Osteoblast (primary cell): Measurements from ENCODE around the gene CD274. TPM values are rescaled to one million over a fixed set of nuclear protein-coding genes. Genes with fewer than 3 reads are reported as not detected.

Source experiments
- DNase-seq: peaks from one replicate; pipeline ENCODE4 v3.0.0; 2011; ENCODE audit warnings: low spot score, mixed read lengths; ENCODE audit not compliant: insufficient read length; ENCODE audit errors: missing footprints
- H2AFZ ChIP-seq: 2 replicates; pipeline ENCODE4 v1.6.0; 2011; ENCODE audit warnings: mild to moderate bottlenecking, low read length
- H3K27ac ChIP-seq: 2 replicates; pipeline ENCODE4 v1.5.1; 2011; ENCODE audit warnings: mild to moderate bottlenecking, low read depth, low read length, moderate library complexity
- H3K27me3 ChIP-seq: 2 replicates; pipeline ENCODE4 v1.6.0; 2012; ENCODE audit warnings: mild to moderate bottlenecking, control low read depth, inconsistent platforms, low read length, moderate library complexity; ENCODE audit not compliant: insufficient read depth
- H3K36me3 ChIP-seq: 2 replicates; pipeline ENCODE4 v1.5.1; 2011; ENCODE audit warnings: mild to moderate bottlenecking, low read length, control low read depth, moderate library complexity; ENCODE audit not compliant: insufficient read depth
- H3K4me1 ChIP-seq: 2 replicates; pipeline ENCODE4 v1.5.1; 2011; ENCODE audit warnings: mild to moderate bottlenecking, low read length, control low read depth, moderate library complexity; ENCODE audit not compliant: insufficient read depth
- H3K4me2 ChIP-seq: 2 replicates; pipeline ENCODE4 v1.6.0; 2011; ENCODE audit warnings: mild to moderate bottlenecking, low read length; ENCODE audit not compliant: insufficient read depth
- H3K4me3 ChIP-seq: fragments of 200-600 bp; sonication (generic); 3 replicates; pipeline ENCODE4 v1.5.1; 2012; ENCODE audit warnings: mild to moderate bottlenecking, low read length, inconsistent platforms; ENCODE audit not compliant: insufficient read depth
- H3K79me2 ChIP-seq: 2 replicates; pipeline ENCODE4 v1.6.0; 2012; ENCODE audit warnings: mild to moderate bottlenecking, low read length, control low read depth, inconsistent platforms; ENCODE audit not compliant: insufficient read depth
- H3K9me3 ChIP-seq: 2 replicates; pipeline ENCODE4 v1.5.1; 2011; ENCODE audit warnings: low read depth, low read length, control low read depth
- H4K20me1 ChIP-seq: 2 replicates; pipeline ENCODE4 v1.6.0; 2012; ENCODE audit warnings: mild to moderate bottlenecking, low read length, control low read depth; ENCODE audit not compliant: insufficient read depth
- total RNA-seq: library from RNA; depleted of rRNA; stranded (reverse); fragments of >200 nt; gene quantifications from 2 replicates; pipeline ENCODE4 v1.2.3, GENCODE V29; 2012
- TF ChIP-seq, protein P1 (sequence below): IDR thresholded peaks from 2 replicates; pipeline ENCODE4 v1.5.1; 2011; ENCODE audit warnings: mild to moderate bottlenecking, low read depth, low read length, moderate library complexity; ENCODE audit errors: extremely low read depth

The CD274 gene
- total RNA-seq, 1 donor: 0.72 TPM

DNA sequence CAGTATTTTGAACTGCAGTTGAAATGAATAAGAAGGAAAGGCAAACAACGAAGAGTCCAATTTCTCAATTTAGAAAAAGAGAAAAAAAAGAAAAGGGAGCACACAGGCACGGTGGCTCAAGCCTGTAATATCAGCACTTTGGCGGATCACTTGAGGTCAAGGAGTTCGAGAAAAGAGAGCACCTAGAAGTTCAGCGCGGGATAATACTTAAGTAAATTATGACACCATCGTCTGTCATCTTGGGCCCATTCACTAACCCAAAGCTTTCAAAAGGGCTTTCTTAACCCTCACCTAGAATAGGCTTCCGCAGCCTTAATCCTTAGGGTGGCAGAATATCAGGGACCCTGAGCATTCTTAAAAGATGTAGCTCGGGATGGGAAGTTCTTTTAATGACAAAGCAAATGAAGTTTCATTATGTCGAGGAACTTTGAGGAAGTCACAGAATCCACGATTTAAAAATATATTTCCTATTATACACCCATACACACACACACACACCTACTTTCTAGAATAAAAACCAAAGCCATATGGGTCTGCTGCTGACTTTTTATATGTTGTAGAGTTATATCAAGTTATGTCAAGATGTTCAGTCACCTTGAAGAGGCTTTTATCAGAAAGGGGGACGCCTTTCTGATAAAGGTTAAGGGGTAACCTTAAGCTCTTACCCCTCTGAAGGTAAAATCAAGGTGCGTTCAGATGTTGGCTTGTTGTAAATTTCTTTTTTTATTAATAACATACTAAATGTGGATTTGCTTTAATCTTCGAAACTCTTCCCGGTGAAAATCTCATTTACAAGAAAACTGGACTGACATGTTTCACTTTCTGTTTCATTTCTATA is 602 bp upstream of the CD274 start:
- no peak for DNase-seq
- H3K4me1 ChIP-seq: peaks cover 42% of the 10 kb centered on the region
- H3K27ac ChIP-seq: peak overlapping the region; percentile 54
- H3K4me2 ChIP-seq: peak overlapping the region; percentile 87
- peaks cover 29% of the 10 kb centered on the region for H3K79me2 ChIP-seq
- peak overlapping the region; percentile 79 for H2AFZ ChIP-seq
- no peaks in the 10 kb centered on the region for H3K27me3 ChIP-seq
- H3K36me3 ChIP-seq: no peaks in the 10 kb centered on the region
- H4K20me1 ChIP-seq: no peaks in the 10 kb centered on the region
- peak overlapping the region; percentile 73 for H3K4me3 ChIP-seq
- H3K9me3 ChIP-seq: no peaks in the 10 kb centered on the region
- TF ChIP-seq, protein P1, sequence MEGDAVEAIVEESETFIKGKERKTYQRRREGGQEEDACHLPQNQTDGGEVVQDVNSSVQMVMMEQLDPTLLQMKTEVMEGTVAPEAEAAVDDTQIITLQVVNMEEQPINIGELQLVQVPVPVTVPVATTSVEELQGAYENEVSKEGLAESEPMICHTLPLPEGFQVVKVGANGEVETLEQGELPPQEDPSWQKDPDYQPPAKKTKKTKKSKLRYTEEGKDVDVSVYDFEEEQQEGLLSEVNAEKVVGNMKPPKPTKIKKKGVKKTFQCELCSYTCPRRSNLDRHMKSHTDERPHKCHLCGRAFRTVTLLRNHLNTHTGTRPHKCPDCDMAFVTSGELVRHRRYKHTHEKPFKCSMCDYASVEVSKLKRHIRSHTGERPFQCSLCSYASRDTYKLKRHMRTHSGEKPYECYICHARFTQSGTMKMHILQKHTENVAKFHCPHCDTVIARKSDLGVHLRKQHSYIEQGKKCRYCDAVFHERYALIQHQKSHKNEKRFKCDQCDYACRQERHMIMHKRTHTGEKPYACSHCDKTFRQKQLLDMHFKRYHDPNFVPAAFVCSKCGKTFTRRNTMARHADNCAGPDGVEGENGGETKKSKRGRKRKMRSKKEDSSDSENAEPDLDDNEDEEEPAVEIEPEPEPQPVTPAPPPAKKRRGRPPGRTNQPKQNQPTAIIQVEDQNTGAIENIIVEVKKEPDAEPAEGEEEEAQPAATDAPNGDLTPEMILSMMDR: no peak

DNA sequence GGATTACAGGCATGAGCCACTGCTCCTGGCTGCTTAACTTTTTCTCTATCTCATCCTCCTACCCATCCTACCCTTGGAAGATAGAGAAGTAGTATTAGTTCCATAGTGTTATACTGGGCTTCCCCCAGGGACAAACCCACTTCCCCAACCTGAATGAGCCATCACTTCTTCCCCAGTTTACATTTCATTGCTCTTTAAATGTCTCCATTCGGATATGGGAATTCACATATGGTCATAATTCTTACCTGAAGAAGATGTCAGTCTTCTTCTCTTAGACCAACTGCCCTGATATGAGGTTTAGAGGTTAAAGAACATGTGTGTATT is 1.9 kb downstream of the CD274 start:
- Histone ChIP-seq H3K27me3 (no peaks in the 10 kb centered on the region), H3K36me3 (peaks cover 2% of the 10 kb centered on the region), H3K4me2 (no peak overlapping the region), H2AFZ (no peak overlapping the region), H3K4me1 (peaks cover 50% of the 10 kb centered on the region), H4K20me1 (no peaks in the 10 kb centered on the region), H3K4me3 (no peak overlapping the region), H3K27ac (peak overlapping the region; percentile 34), H3K9me3 (no peaks in the 10 kb centered on the region), H3K79me2 (peaks cover 35% of the 10 kb centered on the region)
- no peak for DNase-seq
- TF ChIP-seq, protein P1: no peak

DNA sequence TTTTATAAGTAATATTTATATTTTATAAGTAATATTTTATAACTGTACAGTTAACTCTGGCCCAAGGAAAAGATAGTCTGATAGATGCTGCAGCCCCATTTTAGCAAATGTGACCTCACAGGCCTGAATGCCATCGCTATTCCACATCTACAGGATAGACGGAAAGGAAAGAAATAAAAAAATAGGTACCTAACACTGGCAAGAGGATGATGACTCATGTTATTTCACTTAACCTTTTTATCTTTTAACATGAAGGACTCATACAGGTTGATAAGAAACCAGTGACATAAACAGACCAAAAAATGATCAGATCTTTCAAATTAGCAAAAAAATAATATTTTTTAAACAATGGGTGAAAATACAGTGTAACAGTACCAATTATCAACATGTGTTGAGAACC is 2.7 kb downstream of the CD274 start:
- no peak for DNase-seq
- H3K4me3 ChIP-seq: no peak overlapping the region
- no peak overlapping the region for H2AFZ ChIP-seq
- TF ChIP-seq, protein P1: no peak
- no peaks in the 10 kb centered on the region for H3K27me3 ChIP-seq
- peak overlapping the region; percentile 64 for H3K27ac ChIP-seq
- H3K4me2 ChIP-seq: peak overlapping the region; percentile 59
- H4K20me1 ChIP-seq: no peaks in the 10 kb centered on the region
- H3K79me2 ChIP-seq: peaks cover 35% of the 10 kb centered on the region
- peaks cover 49% of the 10 kb centered on the region for H3K4me1 ChIP-seq
- H3K36me3 ChIP-seq: peaks cover 5% of the 10 kb centered on the region
- no peaks in the 10 kb centered on the region for H3K9me3 ChIP-seq

DNA sequence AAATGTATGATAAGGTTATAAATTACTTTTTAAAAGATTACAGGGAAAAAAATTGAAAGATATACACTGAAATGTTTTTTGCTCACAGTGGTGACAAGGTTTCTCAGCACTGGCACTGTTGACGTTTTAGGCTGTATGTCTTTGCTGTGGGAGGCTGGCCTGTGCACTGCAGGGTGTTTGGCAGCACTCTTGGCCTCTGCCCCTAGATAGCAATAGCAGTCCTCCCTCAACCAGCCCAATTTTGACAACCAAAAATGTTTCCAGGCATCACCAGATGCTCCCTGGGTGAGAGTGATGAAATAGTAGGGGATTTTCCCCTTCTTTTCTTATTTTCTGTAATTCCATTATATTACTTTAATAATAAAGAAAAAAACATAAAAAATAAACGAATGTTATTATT is 3.3 kb downstream of the CD274 start:
- Histone ChIP-seq H2AFZ (peak overlapping the region; percentile 58), H3K36me3 (peaks cover 6% of the 10 kb centered on the region), H3K27me3 (no peaks in the 10 kb centered on the region), H3K27ac (peak overlapping the region; percentile 64), H3K4me2 (peak overlapping the region; percentile 59), H3K9me3 (no peaks in the 10 kb centered on the region), H3K4me3 (no peak overlapping the region), H3K79me2 (peaks cover 35% of the 10 kb centered on the region), H3K4me1 (peaks cover 49% of the 10 kb centered on the region), H4K20me1 (no peaks in the 10 kb centered on the region)
- TF ChIP-seq, protein P1: no peak
- peak; percentile 77 for DNase-seq
